GM12875 (cell line): Measurements from ENCODE around the gene HYCC1.
"Not testable (repeated sequence)": the region's sequence is repeated elsewhere in the genome, so short reads cannot be mapped to it uniquely, and the experiment has no call there.

Experiments used
- H3K4me3 ChIP-seq: one replicate; pipeline ENCODE4 v1.5.1; 2011; ENCODE audit warnings: low read depth, low read length, control low read depth
- CTCF ChIP-seq: IDR thresholded peaks from 2 replicates; pipeline ENCODE4 v1.5.1; 2011; ENCODE audit warnings: low read depth, mild to moderate bottlenecking, control low read depth, inconsistent platforms, low read length, moderate library complexity, borderline replicate concordance; ENCODE audit not compliant: insufficient read depth

HYCC1 gene

GRCh38 chr7:23044581-23044980, 30.7 kb upstream of the HYCC1 start:
- TF ChIP-seq CTCF, result no peak
- H3K4me3 ChIP-seq, result no peak overlapping the region

- H3K4me3 ChIP-seq, result no peak overlapping the region
- TF ChIP-seq CTCF, result no peak
Observed at GRCh38 chr7:23043441-23043840, 29.5 kb upstream of the HYCC1 start.

GRCh38 chr7:23039674-23040073, 25.7 kb upstream of the HYCC1 start:
- not testable (repeated sequence) for H3K4me3 ChIP-seq

- not testable (repeated sequence) for H3K4me3 ChIP-seq
Observed at GRCh38 chr7:23035542-23036371, 21.8 kb upstream of the HYCC1 start.

GRCh38 chr7:23027261-23027660, 13.3 kb upstream of the HYCC1 start:
- H3K4me3 ChIP-seq, result no peak overlapping the region
- TF ChIP-seq CTCF, result no peak

- no peak overlapping the region for H3K4me3 ChIP-seq
- no peak for TF ChIP-seq CTCF
Observed at GRCh38 chr7:23026164-23026563, 12.2 kb upstream of the HYCC1 start.

- TF ChIP-seq CTCF, result no peak
Observed at GRCh38 chr7:23024454-23024853, 10.5 kb upstream of the HYCC1 start.

GRCh38 chr7:23022851-23023250, 8.9 kb upstream of the HYCC1 start:
- H3K4me3 ChIP-seq, result no peak overlapping the region
- no peak for TF ChIP-seq CTCF

More at GRCh38 chr7:23024454-23024853, 10.5 kb upstream of the HYCC1 start:
- no peak overlapping the region for H3K4me3 ChIP-seq
